Gastroesophageal sphincter (tissue), 4 donors: ENCODE results near the gene ZNF597. TPM values are rescaled to one million over a fixed set of nuclear protein-coding genes. Genes with fewer than 3 reads are reported as not detected.

Experiments used
- ATAC-seq: fragments of 150-250 bp; one replicate; pipeline ENCODE4 v1.9.1; 2016; ENCODE audit warnings: mild to moderate bottlenecking, moderate library complexity
- H3K27ac ChIP-seq, 4 donors: fragments of 200-600 bp; sonication (generic) in 3 of 4; 1 replicate in 3 of 4; 2 replicates in 1 of 4; pipeline ENCODE4 v1.5.1; 2016 to 2019
- H3K27me3 ChIP-seq: fragments of 200-600 bp; sonication (generic); one replicate; pipeline ENCODE4 v1.5.1; 2019
- H3K36me3 ChIP-seq, 2 donors: fragments of 200-600 bp; sonication (generic); one replicate each; pipeline ENCODE4 v1.5.1; 2019; ENCODE audit warnings: control low read depth in 1 of 2
- H3K4me1 ChIP-seq, 3 donors: fragments of 200-600 bp; sonication (generic); 1 replicate in 2 of 3; 2 replicates in 1 of 3; pipeline ENCODE4 v1.5.1; 2016 to 2019; ENCODE audit warnings: control low read depth in 2 of 3
- H3K4me3 ChIP-seq, 2 donors: fragments of 200-600 bp; sonication (generic); one replicate each; pipeline ENCODE4 v1.5.1; 2019; ENCODE audit warnings: mild to moderate bottlenecking in 1 of 2, moderate library complexity in 1 of 2
- H3K9me3 ChIP-seq, 3 donors: fragments of 200-600 bp; sonication (generic); one replicate each; pipeline ENCODE4 v1.5.1; 2017 to 2019; ENCODE audit warnings: control low read depth in 2 of 3
- CTCF ChIP-seq, 4 experiments: fragments of 200-600 bp in 2 of 4; fragments of 450-650 bp in 2 of 4; sonication (generic) in 1 of 4; IDR thresholded peaks; one replicate each; pipeline ENCODE4 v1.5.1; 2017 to 2019; ENCODE audit warnings: antibody characterized with exemption in 4 of 4, mild to moderate bottlenecking in 2 of 4, moderate library complexity in 2 of 4
- EP300 ChIP-seq: sonication (generic); formaldehyde crosslinking; IDR thresholded peaks from one replicate; pipeline ENCODE4 v1.6.1; 2017; ENCODE audit warnings: antibody characterized with exemption, mild to moderate bottlenecking
- POLR2A ChIP-seq, 2 donors: fragments of 450-650 bp; IDR thresholded peaks; one replicate each; pipeline ENCODE4 v1.6.1; 2017; ENCODE audit warnings: antibody characterized with exemption in 2 of 2, mild to moderate bottlenecking in 2 of 2, moderate library complexity in 1 of 2
- POLR2AphosphoS5 ChIP-seq: sonication (generic); formaldehyde crosslinking; IDR thresholded peaks from one replicate; pipeline ENCODE4 v1.6.1; 2017; ENCODE audit warnings: antibody characterized with exemption
- WGBS, 2 donors: methylation state at CpG; one replicate each; pipeline ENCODE4 v1.1.5; 2018; ENCODE audit warnings: low coverage in 1 of 2; 5-methylcytosine and 5-hydroxymethylcytosine counted together
- total RNA-seq, 4 donors: library from RNA; depleted of rRNA; stranded (reverse); fragments of >200 nt; gene quantifications; one replicate each; pipeline ENCODE4 v1.1.0, GENCODE V29; 2016

The ZNF597 gene
- total RNA-seq, 4 donors from 2014 or later: 1.4 to 2.8 (median 2.2) TPM

GRCh38 chr16:3472878-3473595 lies 29.7 kb upstream of the ZNF597 start:
- Histone ChIP-seq H3K4me3 (no peak overlapping the region), H3K9me3 (no peaks in the 10 kb centered on the region), H3K4me1 (peaks cover 0 to 49% (median 8%) of the 10 kb centered on the region in 3 donors), H3K36me3 (peaks cover 0 to 36% of the 10 kb centered on the region in 2 donors), H3K27ac (no peak overlapping the region), H3K27me3 (no peaks in the 10 kb centered on the region)
- no peak for ATAC-seq
- WGBS, 2 donors: 67 to 83% methylated on average over 4 to 9 of the region's 10 CpGs
- TF ChIP-seq CTCF (IDR thresholded peaks at IDR 0.05): no peak
- TF ChIP-seq POLR2A (IDR thresholded peaks at IDR 0.05): no peak
- TF ChIP-seq EP300: no peak
- no peak for TF ChIP-seq POLR2AphosphoS5

- no peak for ATAC-seq
- Histone ChIP-seq H3K27ac (no peak overlapping the region), H3K27me3 (no peaks in the 10 kb centered on the region), H3K4me1 (peaks cover 0 to 63% (median 12%) of the 10 kb centered on the region in 3 donors), H3K9me3 (no peaks in the 10 kb centered on the region), H3K4me3 (no peak overlapping the region), H3K36me3 (peaks cover 0 to 37% of the 10 kb centered on the region in 2 donors)
- 89 to 100% methylated on average over 1 to 9 of the region's 20 CpGs for WGBS, 2 donors
- TF ChIP-seq EP300: no peak
- TF ChIP-seq CTCF (IDR thresholded peaks at IDR 0.05): no peak
These were observed 28.3 kb upstream of the ZNF597 start for GRCh38 chr16:3471518-3472176.

- Histone ChIP-seq H3K27me3 (no peaks in the 10 kb centered on the region), H3K9me3 (no peaks in the 10 kb centered on the region), H3K4me1 (peaks cover 0 to 66% (median 12%) of the 10 kb centered on the region in 3 donors), H3K36me3 (peaks cover 0 to 38% of the 10 kb centered on the region in 2 donors), H3K27ac (no peak overlapping the region), H3K4me3 (no peak overlapping the region)
- 77 to 80% methylated on average over 4 of the region's 9 CpGs for WGBS, 2 donors
- TF ChIP-seq POLR2AphosphoS5 (no peak), POLR2A (IDR thresholded peaks at IDR 0.05) (no peak), EP300 (no peak), CTCF (IDR thresholded peaks at IDR 0.05) (no peak)
- ATAC-seq: no peak
These were observed 27.4 kb upstream of the ZNF597 start for GRCh38 chr16:3470723-3471122.

GRCh38 chr16:3469736-3470135 lies 26.4 kb upstream of the ZNF597 start:
- no peak for ATAC-seq
- Histone ChIP-seq H3K4me3 (no peak overlapping the region), H3K9me3 (no peaks in the 10 kb centered on the region), H3K36me3 (peaks cover 0 to 41% of the 10 kb centered on the region in 2 donors), H3K27ac (no peak overlapping the region), H3K4me1 (peaks cover 0 to 69% (median 12%) of the 10 kb centered on the region in 3 donors), H3K27me3 (no peaks in the 10 kb centered on the region)
- TF ChIP-seq CTCF (IDR thresholded peaks at IDR 0.05): no peak
- TF ChIP-seq POLR2AphosphoS5: no peak
- no peak for TF ChIP-seq EP300
- TF ChIP-seq POLR2A (IDR thresholded peaks at IDR 0.05): no peak
- WGBS, 2 donors: no CpG with 5 or more reads among the region's 7 CpGs

- Histone ChIP-seq H3K4me1 (peaks cover 0 to 72% (median 18%) of the 10 kb centered on the region in 3 donors), H3K27me3 (no peaks in the 10 kb centered on the region), H3K9me3 (no peaks in the 10 kb centered on the region), H3K36me3 (peaks cover 0 to 41% of the 10 kb centered on the region in 2 donors), H3K27ac (no peak overlapping the region), H3K4me3 (no peak overlapping the region)
- TF ChIP-seq POLR2AphosphoS5: no peak
- no peak for TF ChIP-seq POLR2A (IDR thresholded peaks at IDR 0.05)
- no peak for TF ChIP-seq CTCF (IDR thresholded peaks at IDR 0.05)
- no peak for TF ChIP-seq EP300
- WGBS, 2 donors: 45% methylated on average over 6 of the region's 15 CpGs; no CpG with 5 or more reads in 1 of the 2 donors
- no peak for ATAC-seq
These were observed 25.2 kb upstream of the ZNF597 start for GRCh38 chr16:3468501-3468900.
